MM.1S (cell line): ENCODE measurements around the gene CSTPP1.
A peak's percentile ranks its signal among the peaks of the same experiment; 100 is the strongest.

Experiments used
- DNase-seq: peaks from one replicate; pipeline ENCODE4 v3.0.0-alpha.2; 2015
- H2AFZ ChIP-seq: fragments of 300-600 bp; sonication (generic); 2 replicates; pipeline ENCODE4 v1.6.0; 2016; ENCODE audit warnings: antibody characterized with exemption, low read length
- H3F3A ChIP-seq: fragments of 300-600 bp; sonication (generic); 2 replicates; pipeline ENCODE4 v1.6.1; 2016; ENCODE audit warnings: mild to moderate bottlenecking, antibody characterized with exemption, low read length, moderate library complexity, mixed read lengths; ENCODE audit not compliant: insufficient read depth
- H3K27ac ChIP-seq: fragments of 300-600 bp; sonication (generic); 2 replicates; pipeline ENCODE4 v1.5.1; 2016; ENCODE audit warnings: mild to moderate bottlenecking, low read length
- H3K27me3 ChIP-seq: fragments of 300-600 bp; sonication (generic); replicated peaks from 2 replicates; pipeline ENCODE4 v1.6.0; 2016; ENCODE audit warnings: low read length; ENCODE audit not compliant: insufficient read depth
- H3K36me3 ChIP-seq: fragments of 300-600 bp; sonication (generic); replicated peaks from 2 replicates; pipeline ENCODE4 v1.6.1; 2016; ENCODE audit warnings: mild to moderate bottlenecking, low read length, mixed read lengths; ENCODE audit not compliant: insufficient read depth
- H3K4me1 ChIP-seq: fragments of 300-600 bp; sonication (generic); 2 replicates; pipeline ENCODE4 v1.6.1; 2016; ENCODE audit warnings: low read length, mixed read lengths
- H3K4me2 ChIP-seq: fragments of 300-600 bp; sonication (generic); 2 replicates; pipeline ENCODE4 v1.6.0; 2016; ENCODE audit warnings: low read depth, low read length
- H3K4me3 ChIP-seq: fragments of 300-600 bp; sonication (generic); 2 replicates; pipeline ENCODE4 v1.5.1; 2016; ENCODE audit warnings: low read length, mixed read lengths
- H3K79me2 ChIP-seq: fragments of 300-600 bp; sonication (generic); 2 replicates; pipeline ENCODE4 v1.6.1; 2016; ENCODE audit warnings: mixed run types, low read length, mixed read lengths
- H3K9ac ChIP-seq: fragments of 300-600 bp; sonication (generic); 2 replicates; pipeline ENCODE4 v1.6.1; 2016; ENCODE audit warnings: low read length, mixed read lengths
- H3K9me2 ChIP-seq: fragments of 300-600 bp; sonication (generic); replicated peaks from 2 replicates; pipeline ENCODE4 v1.6.1; 2016; ENCODE audit warnings: mild to moderate bottlenecking, low read length, mixed read lengths; ENCODE audit not compliant: insufficient read depth
- H3K9me3 ChIP-seq: fragments of 300-600 bp; sonication (generic); replicated peaks from 2 replicates; pipeline ENCODE4 v1.6.1; 2016; ENCODE audit warnings: mild to moderate bottlenecking, low read length, mixed read lengths; ENCODE audit not compliant: insufficient read depth
- H4K20me1 ChIP-seq: fragments of 300-600 bp; sonication (generic); 2 replicates; pipeline ENCODE4 v1.6.1; 2016; ENCODE audit warnings: mild to moderate bottlenecking, low read length, moderate library complexity, mixed read lengths; ENCODE audit not compliant: insufficient read depth
- EZH2 ChIP-seq: fragments of 300-600 bp; sonication (generic); optimal IDR thresholded peaks from 2 replicates; pipeline ENCODE3; 2017; ENCODE audit warnings: low read depth, mild to moderate bottlenecking, antibody characterized with exemption, low read length, mixed read lengths
- EZH2phosphoT487 ChIP-seq: fragments of 300-600 bp; sonication (generic); IDR thresholded peaks from 2 replicates; pipeline ENCODE4 v1.6.1; 2018; ENCODE audit warnings: antibody characterized with exemption, low read length
- TF ChIP-seq, protein P1 (sequence below): fragments of 300-600 bp; sonication (generic); IDR thresholded peaks from 2 replicates; pipeline ENCODE4 v1.5.1; 2016; ENCODE audit warnings: antibody characterized with exemption, low read length, mixed read lengths

The CSTPP1 gene

DNA sequence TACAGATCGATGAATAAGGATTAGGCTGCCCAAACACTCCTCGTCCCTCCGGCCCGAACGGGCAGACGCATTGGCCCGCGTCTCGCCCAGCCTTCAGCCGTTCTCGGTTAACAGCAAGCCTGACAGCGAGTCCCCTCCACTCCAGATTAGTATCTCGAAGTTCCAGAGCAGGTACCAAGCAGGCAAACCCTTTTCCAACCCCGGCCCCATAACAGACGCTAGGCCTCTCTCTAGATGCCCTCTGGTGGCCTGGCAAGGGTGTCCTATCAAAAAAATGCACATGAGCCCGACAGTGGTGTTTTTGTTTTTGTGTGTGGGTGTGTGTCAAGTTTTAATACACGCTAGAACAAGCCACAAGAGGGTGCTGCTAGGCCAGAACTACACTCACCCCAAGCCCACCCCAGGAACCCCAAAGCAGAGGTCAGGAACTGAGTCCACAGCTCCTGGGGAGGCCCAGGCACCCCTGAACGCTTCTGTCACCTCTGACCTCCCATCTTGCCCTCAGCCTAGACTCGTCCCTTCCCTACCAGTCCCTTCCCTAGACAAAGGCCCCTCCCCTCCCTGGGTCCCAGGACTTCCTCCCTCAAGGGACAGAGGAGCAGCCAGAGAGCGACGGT is 240.8 kb downstream of the CSTPP1 start:
- peaks cover 42% of the 10 kb centered on the region for H3K79me2 ChIP-seq
- no peaks in the 10 kb centered on the region for H3K9me3 ChIP-seq
- no peaks in the 10 kb centered on the region for H3K27me3 ChIP-seq
- peak overlapping the region; percentile 77 for H3K4me3 ChIP-seq
- peaks cover 7% of the 10 kb centered on the region; the same call in 1 of the 2 replicates for H3F3A ChIP-seq
- peak overlapping the region; percentile 94 for H3K4me2 ChIP-seq
- H3K4me1 ChIP-seq, result peaks cover 16% of the 10 kb centered on the region
- TF ChIP-seq, protein P1, sequence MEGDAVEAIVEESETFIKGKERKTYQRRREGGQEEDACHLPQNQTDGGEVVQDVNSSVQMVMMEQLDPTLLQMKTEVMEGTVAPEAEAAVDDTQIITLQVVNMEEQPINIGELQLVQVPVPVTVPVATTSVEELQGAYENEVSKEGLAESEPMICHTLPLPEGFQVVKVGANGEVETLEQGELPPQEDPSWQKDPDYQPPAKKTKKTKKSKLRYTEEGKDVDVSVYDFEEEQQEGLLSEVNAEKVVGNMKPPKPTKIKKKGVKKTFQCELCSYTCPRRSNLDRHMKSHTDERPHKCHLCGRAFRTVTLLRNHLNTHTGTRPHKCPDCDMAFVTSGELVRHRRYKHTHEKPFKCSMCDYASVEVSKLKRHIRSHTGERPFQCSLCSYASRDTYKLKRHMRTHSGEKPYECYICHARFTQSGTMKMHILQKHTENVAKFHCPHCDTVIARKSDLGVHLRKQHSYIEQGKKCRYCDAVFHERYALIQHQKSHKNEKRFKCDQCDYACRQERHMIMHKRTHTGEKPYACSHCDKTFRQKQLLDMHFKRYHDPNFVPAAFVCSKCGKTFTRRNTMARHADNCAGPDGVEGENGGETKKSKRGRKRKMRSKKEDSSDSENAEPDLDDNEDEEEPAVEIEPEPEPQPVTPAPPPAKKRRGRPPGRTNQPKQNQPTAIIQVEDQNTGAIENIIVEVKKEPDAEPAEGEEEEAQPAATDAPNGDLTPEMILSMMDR, result peak; percentile 76
- no peak for TF ChIP-seq EZH2
- peak; percentile 81 for DNase-seq
- H2AFZ ChIP-seq, result peak overlapping the region; percentile 98
- no peaks in the 10 kb centered on the region for H3K9me2 ChIP-seq
- no peaks in the 10 kb centered on the region for H4K20me1 ChIP-seq
- H3K27ac ChIP-seq, result peak overlapping the region; percentile 84
- H3K9ac ChIP-seq, result peak overlapping the region; percentile 95
- H3K36me3 ChIP-seq, result 0 out of 2 replicates have a peak, but pooled peaks cover 4% of the 10 kb centered on the region

DNA sequence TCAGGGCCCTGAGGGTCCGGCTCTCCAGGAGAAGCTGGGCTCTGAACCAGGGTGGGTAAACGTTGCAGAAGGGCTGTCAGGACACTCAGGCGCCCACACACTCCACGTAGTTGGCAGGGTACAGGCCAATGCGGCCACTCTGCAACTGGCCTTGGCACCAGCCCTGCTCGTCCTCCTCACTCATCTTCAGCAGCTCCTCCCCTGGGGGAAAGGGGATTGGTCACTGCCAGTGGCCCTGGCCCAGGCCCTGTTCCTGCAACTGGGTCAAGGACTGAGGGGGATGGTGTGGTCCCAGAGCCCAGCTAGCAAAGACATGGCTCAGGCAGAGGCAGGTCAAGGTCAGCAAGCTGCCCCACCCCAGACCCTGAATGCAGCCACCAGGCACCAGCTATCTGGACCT is 241.3 kb downstream of the CSTPP1 start:
- Histone ChIP-seq H3K4me2 (peak overlapping the region; percentile 94), H3K79me2 (peaks cover 37% of the 10 kb centered on the region), H3K9me2 (no peaks in the 10 kb centered on the region), H3K36me3 (0 out of 2 replicates have a peak, but pooled peaks cover 4% of the 10 kb centered on the region), H3K4me3 (peak overlapping the region; percentile 77), H3K27ac (peak overlapping the region; percentile 84; the same call in 1 of the 2 replicates), H3F3A (peaks cover 7% of the 10 kb centered on the region; the same call in 1 of the 2 replicates), H3K9me3 (no peaks in the 10 kb centered on the region), H3K27me3 (no peaks in the 10 kb centered on the region), H4K20me1 (no peaks in the 10 kb centered on the region), H2AFZ (peak overlapping the region; percentile 98), H3K4me1 (peaks cover 16% of the 10 kb centered on the region), H3K9ac (peak overlapping the region; percentile 95)
- TF ChIP-seq, protein P1, result no peak
- TF ChIP-seq EZH2 (no peak), EZH2phosphoT487 (no peak)
- no peak for DNase-seq

DNA sequence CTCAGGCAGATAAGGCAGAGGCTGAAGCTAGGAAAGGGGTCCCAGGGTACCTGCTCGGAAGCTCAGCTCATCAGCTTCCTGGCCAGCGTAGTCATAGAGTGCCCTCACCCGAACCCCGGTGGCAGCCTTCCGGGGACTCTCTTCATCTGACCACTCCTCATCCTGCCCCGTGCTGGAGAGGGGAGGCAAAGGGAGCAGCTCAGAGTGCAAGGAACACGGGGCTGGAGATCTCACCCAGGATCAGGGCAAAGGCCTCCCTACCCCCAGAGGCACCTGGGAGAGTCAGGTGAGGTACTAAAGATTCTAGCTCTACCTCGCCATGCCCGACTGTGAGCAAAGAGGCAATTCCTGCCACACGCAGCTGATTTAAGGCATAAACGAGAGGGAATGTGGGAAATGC is 241.8 kb downstream of the CSTPP1 start:
- no peaks in the 10 kb centered on the region for H3K9me2 ChIP-seq
- H3K4me3 ChIP-seq, result no peak overlapping the region
- H3K4me2 ChIP-seq, result no peak overlapping the region
- DNase-seq, result no peak
- H3K4me1 ChIP-seq, result peaks cover 16% of the 10 kb centered on the region
- H3K9me3 ChIP-seq, result no peaks in the 10 kb centered on the region
- no peaks in the 10 kb centered on the region for H4K20me1 ChIP-seq
- peak overlapping the region; percentile 98; the same call in 1 of the 2 replicates for H2AFZ ChIP-seq
- H3K79me2 ChIP-seq, result peaks cover 33% of the 10 kb centered on the region
- TF ChIP-seq EZH2phosphoT487 (no peak), EZH2 (no peak)
- TF ChIP-seq, protein P1, result no peak
- no peaks in the 10 kb centered on the region for H3K27me3 ChIP-seq
- H3K27ac ChIP-seq, result no peak overlapping the region
- no peak overlapping the region for H3K9ac ChIP-seq
- H3F3A ChIP-seq, result peaks cover 7% of the 10 kb centered on the region; the same call in 1 of the 2 replicates
- H3K36me3 ChIP-seq, result 0 out of 2 replicates have a peak, but pooled peaks cover 4% of the 10 kb centered on the region
